Heart right ventricle (tissue), 16 donors: ENCODE data around the gene PKP2. TPM values are rescaled to one million over a fixed set of nuclear protein-coding genes. Genes with fewer than 3 reads are reported as not detected.

Experiments used
- ATAC-seq, 8 donors: fragments of 200-7000 bp; cut with Tn5 transposase; one replicate each; pipeline ENCODE4 v1.9.1; 2020; ENCODE audit warnings: mild to moderate bottlenecking in 8 of 8, moderate library complexity in 8 of 8, moderate number of reproducible peaks in 1 of 8
- DNase-seq, 2 donors: peaks; one replicate each; pipeline ENCODE4 v3.0.0-alpha.2; 2020
- H3K27ac ChIP-seq, 10 donors: fragments of 200-600 bp; sonication (generic) in 2 of 10; one replicate each; pipeline versions ENCODE4 v1.5.0 to v1.8.0; 2020 to 2022; ENCODE audit warnings: mild to moderate bottlenecking in 3 of 10
- H3K27me3 ChIP-seq, 7 donors: fragments of 200-600 bp; one replicate each; pipeline ENCODE4 v1.8.0; 2021 to 2022; ENCODE audit warnings: mild to moderate bottlenecking in 2 of 7
- H3K36me3 ChIP-seq, 9 donors: fragments of 200-600 bp; sonication (generic) in 1 of 9; one replicate each; pipeline versions ENCODE4 v1.5.0 to v1.8.0; 2020 to 2022; ENCODE audit warnings: mild to moderate bottlenecking in 2 of 9
- H3K4me1 ChIP-seq, 9 donors: fragments of 200-600 bp; sonication (generic) in 1 of 9; one replicate each; pipeline versions ENCODE4 v1.5.0 to v1.8.0; 2020 to 2022; ENCODE audit warnings: mild to moderate bottlenecking in 4 of 9
- H3K4me3 ChIP-seq, 10 donors: fragments of 200-600 bp; sonication (generic) in 2 of 10; one replicate each; pipeline versions ENCODE4 v1.5.0 to v1.8.0; 2020 to 2022; ENCODE audit warnings: mild to moderate bottlenecking in 7 of 10, moderate library complexity in 2 of 10
- H3K9me3 ChIP-seq, 11 donors: fragments of 200-600 bp in 10 of 11; sonication (generic) in 2 of 11; one replicate each; pipeline versions ENCODE4 v1.5.0 to v1.8.0; 2013 to 2022; ENCODE audit warnings: mild to moderate bottlenecking in 2 of 11, control low read depth in 1 of 11, moderate library complexity in 1 of 11
- CTCF ChIP-seq, 9 donors: fragments of 200-600 bp; sonication (generic) in 2 of 9; IDR thresholded peaks; one replicate each; pipeline versions ENCODE4 v1.5.0 to v1.8.0; 2021 to 2022; ENCODE audit warnings: antibody characterized with exemption in 9 of 9, mild to moderate bottlenecking in 5 of 9, moderate library complexity in 1 of 9
- WGBS, 2 donors: extraction: QIAGEN DNeasy Blood & Tissue Kit; methylation state at CpG; one replicate each; pipeline ENCODE4 v1.1.7; 2013; ENCODE audit warnings: inconsistent platforms in 1 of 2; 5-methylcytosine and 5-hydroxymethylcytosine counted together
- intact Hi-C, 10 donors: fragments of 100-400 bp; cut with DNase I; formaldehyde crosslinking; loops; one replicate each; pipeline versions ENCODE4 v1.11.1 to v1.14.2; 2022
- polyA plus RNA-seq, 2 donors: library from polyadenylated mRNA; stranded (reverse); fragments of 200-250 nt; gene quantifications; one replicate each; pipeline ENCODE4 v1.2.3, GENCODE V29; 2013
- total RNA-seq, 10 donors: library from RNA; stranded (reverse); fragmentation: NEBNext Ultra II Directional in 3 of 10; extraction: Animal tissue kit (Norgen Biotek cat#: 25700) in 3 of 10; gene quantifications; one replicate each; pipeline versions ENCODE4 v1.2.1 to v1.2.4, GENCODE V29; 2021 to 2023
- donor health status: Arrhythmogenic right ventricular cardiomyopathy.
- donor health status: ischemic (EF 13 %, LVEDD 7.1; RV severe dilation, severe dysfunction).
- donor health status: healthy with polysubstance abuse.
- donor health status: DM: no; HTN: yes; CAD: no.
- donor health status: DM: no; HTN: no; CAD: no.
- donor health status: ischemic (EF 25% LVEDD 6.9; RV normal size, moderate dysfunction).
- donor health status: ischemic (EF 25% LVEDD 5.7; RV mildly dilated, moderate dysfunction).
- donor health status: healthy.
- donor health status: DM: yes; HTN: yes; CAD: no.
- donor health status: Ischemic cardiomyopathy.
- donor health status: ischemic (EF 35%, LVEDD 5.7; RV mildly dilated, moderate dysfunction).
- donor health status: nonischemic (EF 11% LVEDD 7.7; RV severe dilation, severe dysfunction).
- donor health status: DM: yes; HTN: yes; CAD: no.
- donor health status: PGD.
- donor health status: ischemic (EF 29% LVEDD 5.4; RV normal size, mild dysfunction).
- donor health status: nonischemic (EF 23%, LVEDD 6.1; RV moderate dilation, normal function).

The PKP2 gene
- total and polyA plus RNA-seq, 12 donors: 92.3 to 639 (median 410) TPM

- Histone ChIP-seq H3K4me3 (no peak overlapping the region), H3K4me1 (peaks cover 0 to 14% (median 6%) of the 10 kb centered on the region in 9 donors), H3K27me3 (peaks cover 0 to 6% (median 0%) of the 10 kb centered on the region in 7 donors), H3K36me3 (no peaks in the 10 kb centered on the region), H3K9me3 (no peaks in the 10 kb centered on the region), H3K27ac (no peak overlapping the region)
- intact Hi-C loops: loop anchor here in 1 of 10 donors (10.0 kb wide), 1 partner anchor 117 kb away; no protein-coding TSS in a partner anchor
- TF ChIP-seq CTCF (IDR thresholded peaks at IDR 0.05): no peak
- DNase-seq (no peak), ATAC-seq (no peak)
- 67 to 82% methylated on average over 4 of the region's 4 CpGs for WGBS, 2 donors
Observed at GRCh38 chr12:32901553-32901952, 5.0 kb upstream of the PKP2 start.

DNA sequence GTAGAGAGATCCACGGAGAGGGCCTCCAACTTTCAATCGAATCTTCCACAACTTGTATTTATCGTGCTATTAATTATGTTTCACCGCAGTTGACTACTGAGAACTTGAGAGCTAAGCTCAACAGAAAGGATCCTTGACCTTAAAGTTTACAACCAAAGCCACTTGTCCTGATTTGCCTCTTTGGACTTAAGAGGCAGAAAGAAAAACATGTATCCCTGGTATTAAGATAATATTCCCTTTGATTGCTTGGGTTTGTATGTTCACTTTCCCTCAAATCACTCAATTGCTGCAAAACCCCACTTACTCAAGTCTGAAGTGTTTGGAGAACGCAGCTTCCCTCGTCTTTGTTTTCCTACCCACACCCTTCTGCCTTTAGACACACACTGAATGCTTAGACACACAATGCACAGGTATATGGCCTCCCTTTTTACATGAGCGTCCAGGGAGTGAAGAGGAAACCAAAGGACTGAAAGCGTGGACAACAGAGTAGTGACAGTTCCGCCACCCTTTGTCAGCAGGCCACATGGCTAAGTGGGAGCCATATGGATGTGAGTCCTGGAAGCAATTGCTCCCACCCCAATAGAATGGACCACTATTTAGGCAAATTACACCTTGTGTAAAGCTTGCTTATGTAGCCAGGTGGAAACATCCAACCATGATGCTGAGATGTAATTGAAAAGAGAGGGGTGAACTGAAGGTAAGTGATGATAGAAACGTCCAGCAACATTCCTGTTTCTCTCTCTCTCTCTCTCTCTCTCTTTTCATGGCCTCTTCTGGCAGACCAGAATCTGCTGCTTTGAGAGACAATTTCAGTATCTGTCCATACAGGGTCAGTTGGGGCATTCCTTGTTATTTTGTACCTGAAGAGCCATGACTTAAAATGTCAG is 1.4 kb upstream of the PKP2 start:
- H3K4me3 ChIP-seq: peak overlapping the region in 1 of 10 donors; percentile 69
- DNase-seq: no peak
- 83 to 87% methylated on average over 10 of the region's 10 CpGs for whole genome bisulfite sequencing, 2 donors
- peaks cover 0 to 41% (median 12%) of the 10 kb centered on the region in 9 donors for H3K4me1 ChIP-seq
- H3K36me3 ChIP-seq: no peaks in the 10 kb centered on the region
- no peak for TF ChIP-seq CTCF (IDR thresholded peaks at IDR 0.05)
- ATAC-seq: no peak
- intact Hi-C loops: loop anchor here in 4 of 10 donors (5.0 to 10.0 kb wide), 4 partner anchors 71 to 93 kb away; no protein-coding TSS in a partner anchor
- H3K27ac ChIP-seq: peak overlapping the region in 3 of 10 donors; percentile 50 to 61 (median 60)
- peaks cover 0 to 37% (median 23%) of the 10 kb centered on the region in 7 donors for H3K27me3 ChIP-seq
- H3K9me3 ChIP-seq: no peaks in the 10 kb centered on the region

- Histone ChIP-seq H3K9me3 (no peaks in the 10 kb centered on the region), H3K27ac (peak overlapping the region in 9 of 10 donors; percentile 0 to 89 (median 60)), H3K4me3 (peak overlapping the region; percentile 34 to 92 (median 72)), H3K4me1 (peaks cover 0 to 42% (median 12%) of the 10 kb centered on the region in 9 donors), H3K27me3 (peaks cover 0 to 39% (median 23%) of the 10 kb centered on the region in 7 donors), H3K36me3 (no peaks in the 10 kb centered on the region)
- intact Hi-C loops: loop anchor here in 4 of 10 donors (5.0 to 10.0 kb wide), 4 partner anchors 70 to 92 kb away; no protein-coding TSS in a partner anchor
- TF ChIP-seq CTCF (IDR thresholded peaks at IDR 0.05): no peak
- DNase-seq: no peak
- WGBS, 2 donors: 3 to 5% methylated on average over 6 of the region's 6 CpGs
- no peak for ATAC-seq
Observed at GRCh38 chr12:32897281-32897610, 669 bp upstream of the PKP2 start.

GRCh38 chr12:32895688-32896431 is 717 bp downstream of the PKP2 start:
- TF ChIP-seq CTCF (IDR thresholded peaks at IDR 0.05): peak in 4 of 9 donors; percentile 21 to 25 (median 24)
- Histone ChIP-seq H3K36me3 (no peaks in the 10 kb centered on the region), H3K4me3 (peak overlapping the region; percentile 45 to 92 (median 72)), H3K9me3 (no peaks in the 10 kb centered on the region), H3K27ac (peak overlapping the region; percentile 79 to 94 (median 87)), H3K4me1 (peaks cover 0 to 49% (median 12%) of the 10 kb centered on the region in 9 donors), H3K27me3 (peaks cover 0 to 44% (median 23%) of the 10 kb centered on the region in 7 donors)
- intact Hi-C loops: loop anchor here in 4 of 10 donors (5.0 to 10.0 kb wide), 4 partner anchors 69 to 91 kb away; no protein-coding TSS in a partner anchor
- DNase-seq (peak; percentile 16 to 22), ATAC-seq (peak; percentile 15 to 50 (median 27))
- 4 to 6% methylated on average over 28 of the region's 28 CpGs for WGBS, 2 donors
